B cell (primary cell): Measurements from ENCODE around the gene COA8. TPM values are rescaled to one million over a fixed set of nuclear protein-coding genes. Genes with fewer than 3 reads are reported as not detected.

Experiments used
- ATAC-seq: fragments of 200-7000 bp; cut with Tn5 transposase; one replicate; pipeline ENCODE4 v1.10.0; 2021; ENCODE audit warnings: low read depth, mild to moderate bottlenecking, moderate number of reproducible peaks, moderate library complexity
- CTCF ChIA-PET: fragments of 350-600 bp; sonication (Branson Sonifier 250); formaldehyde crosslinking; loops from one replicate; lab custom pipeline; 2021; ENCODE audit warnings: antibody characterized with exemption, inconsistent platforms; lab: Charles Lee
- POLR2A ChIA-PET: fragments of 350-600 bp; sonication (Branson Sonifier 250); formaldehyde crosslinking; loops from one replicate; lab custom pipeline; 2021; ENCODE audit warnings: antibody characterized with exemption; lab: Charles Lee
- DNase-seq: peaks from one replicate; pipeline ENCODE4 v3.0.0; 2013
- H2AFZ ChIP-seq: 2 replicates; pipeline ENCODE4 v1.6.1; 2012; ENCODE audit warnings: mild to moderate bottlenecking, low read depth, low read length; ENCODE audit not compliant: insufficient read depth, poor library complexity, severe bottlenecking
- H3K27ac ChIP-seq, 2 donors: 1 replicate in 1 of 2; 2 replicates in 1 of 2; pipeline ENCODE4 v1.5.1; 2012 to 2013; ENCODE audit warnings: low read length in 2 of 2, mild to moderate bottlenecking in 2 of 2, moderate library complexity in 1 of 2
- H3K27me3 ChIP-seq, 4 experiments: fragments of 200-600 bp in 1 of 4; sonication (generic) in 1 of 4; replicated peaks in 1 of 4; 1 replicate in 2 of 4; 2 replicates in 2 of 4; pipeline versions ENCODE4 v1.6.1 to v1.7.0; 2013 to 2016; ENCODE audit warnings: low read length in 3 of 4, mild to moderate bottlenecking in 2 of 4, mixed read lengths in 1 of 4, moderate library complexity in 1 of 4; ENCODE audit not compliant: insufficient read depth in 4 of 4, control insufficient read depth in 3 of 4; ENCODE audit errors: control extremely low read depth in 1 of 4
- H3K36me3 ChIP-seq, 2 experiments: replicated peaks in 1 of 2; 1 replicate in 1 of 2; 2 replicates in 1 of 2; pipeline versions ENCODE4 v1.6.1 to v1.7.1; 2013; ENCODE audit warnings: low read length in 1 of 2; ENCODE audit not compliant: insufficient read depth in 2 of 2, control insufficient read depth in 1 of 2; ENCODE audit errors: control extremely low read depth in 1 of 2, extremely low read depth in 1 of 2
- H3K4me1 ChIP-seq, 2 donors: fragments of 200-600 bp in 1 of 2; sonication (generic) in 1 of 2; 1 replicate in 1 of 2; 2 replicates in 1 of 2; pipeline versions ENCODE4 v1.5.1 to v1.6.1; 2013 to 2017; ENCODE audit warnings: low read length in 2 of 2; ENCODE audit not compliant: control insufficient read depth in 2 of 2, insufficient read depth in 2 of 2
- H3K4me2 ChIP-seq: replicated peaks from 2 replicates; pipeline ENCODE3; 2012; ENCODE audit warnings: mild to moderate bottlenecking, low read depth, low read length; ENCODE audit not compliant: poor library complexity, severe bottlenecking
- H3K4me3 ChIP-seq, 5 experiments: fragments of 200-600 bp in 1 of 5; sonication (generic) in 1 of 5; 1 replicate in 3 of 5; 2 replicates in 2 of 5; pipeline versions ENCODE4 v1.5.1 to v1.7.0; 2011 to 2016; ENCODE audit warnings: low read length in 4 of 5, mild to moderate bottlenecking in 4 of 5, low read depth in 2 of 5, control low read depth in 1 of 5, moderate library complexity in 1 of 5; ENCODE audit not compliant: insufficient read depth in 1 of 5; ENCODE audit errors: control extremely low read depth in 1 of 5, extremely low read depth in 1 of 5
- H3K79me2 ChIP-seq: fragments of 200-600 bp; sonication (generic); one replicate; pipeline ENCODE4 v1.6.0; 2016; ENCODE audit warnings: low read length; ENCODE audit not compliant: control insufficient read depth, insufficient read depth
- H3K9ac ChIP-seq: fragments of 200-600 bp; sonication (generic); 2 replicates; pipeline ENCODE4 v1.6.1; 2017; ENCODE audit warnings: mild to moderate bottlenecking, low read length, moderate library complexity
- H3K9me3 ChIP-seq, 3 donors: one replicate each; pipeline versions ENCODE4 v1.6.1 to v1.7.1; 2013; ENCODE audit warnings: low read length in 2 of 3; ENCODE audit not compliant: control insufficient read depth in 2 of 3, insufficient read depth in 1 of 3; ENCODE audit errors: control extremely low read depth in 1 of 3
- H4K20me1 ChIP-seq: 2 replicates; pipeline ENCODE4 v1.6.0; 2012; ENCODE audit warnings: mild to moderate bottlenecking, low read length; ENCODE audit not compliant: insufficient read depth, control insufficient read depth, poor library complexity, severe bottlenecking
- H3K27ac Mint-ChIP-seq: one replicate; pipeline ENCODE4 v1.8.0; 2021; ENCODE audit warnings: mixed read lengths
- H3K27me3 Mint-ChIP-seq: one replicate; pipeline ENCODE4 v1.8.0; 2021; ENCODE audit warnings: mixed read lengths
- H3K4me1 Mint-ChIP-seq: one replicate; pipeline ENCODE4 v1.8.0; 2021; ENCODE audit warnings: mixed read lengths
- H3K4me3 Mint-ChIP-seq: one replicate; pipeline ENCODE4 v1.8.0; 2021; ENCODE audit warnings: mixed read lengths
- H3K9me3 Mint-ChIP-seq: one replicate; pipeline ENCODE4 v1.8.0; 2022; ENCODE audit warnings: mixed read lengths; ENCODE audit not compliant: insufficient read depth
- CTCF ChIP-seq: fragments of 200-600 bp; IDR thresholded peaks from one replicate; pipeline ENCODE4 v1.8.0; 2022; ENCODE audit warnings: antibody characterized with exemption, mild to moderate bottlenecking
- EZH2 ChIP-seq: IDR thresholded peaks from 2 replicates; pipeline ENCODE4 v1.6.1; 2012; ENCODE audit warnings: borderline replicate concordance, low read depth, mild to moderate bottlenecking, moderate library complexity, low read length; ENCODE audit not compliant: insufficient read depth, poor library complexity, severe bottlenecking
- WGBS: methylation state at CpG from one replicate; pipeline ENCODE4 v1.1.5; 2013; ENCODE audit warnings: missing lambda C conversion rate; ENCODE audit not compliant: insufficient coverage; 5-methylcytosine and 5-hydroxymethylcytosine counted together
- intact Hi-C: fragments of 100-400 bp; cut with micrococcal nuclease; formaldehyde crosslinking; loops from one replicate; pipeline ENCODE4 v1.10.0; 2022
- polyA plus RNA-seq: library from polyadenylated mRNA; depleted of rRNA; stranded (reverse); fragments of >200 nt; gene quantifications from 2 replicates; pipeline ENCODE4 v1.2.3, GENCODE V29; 2012
- total RNA-seq, 2 donors: library from RNA; stranded (reverse); fragments of 120-200 nt in 1 of 2; gene quantifications; 1 replicate in 1 of 2; 2 replicates in 1 of 2; pipeline versions ENCODE4 v1.2.3 to v1.2.4, GENCODE V29; 2013 to 2022

The COA8 gene
- total and polyA plus RNA-seq, 2 donors (not counting 1 experiment from before 2014, with no cell fraction given): 7.5 to 24.9 TPM

- H3K27me3 Mint-ChIP-seq: no peaks in the 10 kb centered on the region
- Histone ChIP-seq H3K79me2 (peaks cover 6% of the 10 kb centered on the region), H3K4me2 (no peak overlapping the region), H3K27me3 (peaks cover 0 to 22% (median 2%) of the 10 kb centered on the region in 4 experiments), H3K4me1 (peaks cover 0 to 6% of the 10 kb centered on the region in 2 donors), H3K9ac (no peak overlapping the region), H3K9me3 (no peaks in the 10 kb centered on the region), H2AFZ (no peak overlapping the region), H3K4me3 (no peak overlapping the region), H4K20me1 (peaks cover 19% of the 10 kb centered on the region), H3K27ac (no peak overlapping the region), H3K36me3 (no peaks in the 10 kb centered on the region)
- no peak overlapping the region for H3K4me3 Mint-ChIP-seq
- intact Hi-C loops: no loop called here
- WGBS: 88% methylated on average over 10 of the region's 10 CpGs
- H3K9me3 Mint-ChIP-seq: no peaks in the 10 kb centered on the region
- no peak overlapping the region for H3K27ac Mint-ChIP-seq
- no peak for TF ChIP-seq EZH2
- TF ChIP-seq CTCF: no peak
- no peak for ATAC-seq
- H3K4me1 Mint-ChIP-seq: peaks cover 4% of the 10 kb centered on the region
- CTCF ChIA-PET: interaction anchor here (1.3 to 9.3 kb wide), 2 partner anchors 24 to 43 kb away, joined by 3 to 128 read pairs; no protein-coding TSS in a partner anchor
- POLR2A ChIA-PET: no interaction called here
- no peak for DNase-seq
Measured at GRCh38 chr14:103543140-103543539, 19.6 kb upstream of the COA8 start.

GRCh38 chr14:103543721-103544387 is 18.9 kb upstream of the COA8 start:
- Histone ChIP-seq H2AFZ (no peak overlapping the region), H3K9ac (no peak overlapping the region), H3K36me3 (no peaks in the 10 kb centered on the region), H3K27ac (no peak overlapping the region), H3K9me3 (no peaks in the 10 kb centered on the region), H3K4me1 (peaks cover 0 to 6% of the 10 kb centered on the region in 2 donors), H3K27me3 (peaks cover 0 to 22% (median 2%) of the 10 kb centered on the region in 4 experiments), H3K4me3 (no peak overlapping the region), H3K4me2 (no peak overlapping the region), H3K79me2 (peaks cover 6% of the 10 kb centered on the region), H4K20me1 (peaks cover 19% of the 10 kb centered on the region)
- H3K4me3 Mint-ChIP-seq: no peak overlapping the region
- intact Hi-C loops: no loop called here
- POLR2A ChIA-PET: no interaction called here
- no peak for ATAC-seq
- H3K9me3 Mint-ChIP-seq: no peaks in the 10 kb centered on the region
- CTCF ChIA-PET: interaction anchor here (9.3 kb wide), 1 partner anchor 24 kb away, joined by 128 read pairs; no protein-coding TSS in a partner anchor
- H3K4me1 Mint-ChIP-seq: peaks cover 4% of the 10 kb centered on the region
- 84% methylated on average over 15 of the region's 19 CpGs for WGBS
- no peak for DNase-seq
- H3K27ac Mint-ChIP-seq: no peak overlapping the region
- H3K27me3 Mint-ChIP-seq: no peaks in the 10 kb centered on the region
- TF ChIP-seq EZH2 (no peak), CTCF (no peak)
